ENCODE data around the gene SH3BGRL2. TPM values are rescaled to one million over a fixed set of nuclear protein-coding genes. Genes with fewer than 3 reads are reported as not detected.

The SH3BGRL2 gene
- total and polyA plus RNA-seq, 7 donors, result 16.0 to 115 (median 30.6) TPM

GRCh38 chr6:79597155-79597554 is 34.0 kb upstream of the SH3BGRL2 start:
- WGBS, 2 donors, result 96% methylated on average over 2 of the region's 2 CpGs
- Histone ChIP-seq H3K27ac (no peak overlapping the region), H3K9me3 (no peaks in the 10 kb centered on the region), H3K4me3 (no peak overlapping the region), H3K36me3 (no peaks in the 10 kb centered on the region), H3K27me3 (no peaks in the 10 kb centered on the region), H3K4me1 (peaks cover 0 to 6% (median 0%) of the 10 kb centered on the region in 4 donors)
- TF ChIP-seq CTCF (IDR thresholded peaks at IDR 0.05), result no peak
- TF ChIP-seq POLR2AphosphoS5 (IDR thresholded peaks at IDR 0.05), result no peak
- no peak for TF ChIP-seq POLR2A (IDR thresholded peaks at IDR 0.05)
- no peak for TF ChIP-seq EP300 (IDR thresholded peaks at IDR 0.05)
- no peak for DNase-seq
- intact Hi-C loops (cut with DNase I), result no loop called here

GRCh38 chr6:79598012-79598411 is 33.1 kb upstream of the SH3BGRL2 start:
- intact Hi-C loops (cut with DNase I), result no loop called here
- Histone ChIP-seq H3K36me3 (no peaks in the 10 kb centered on the region), H3K27me3 (no peaks in the 10 kb centered on the region), H3K9me3 (no peaks in the 10 kb centered on the region), H3K4me3 (no peak overlapping the region), H3K27ac (no peak overlapping the region), H3K4me1 (peaks cover 0 to 6% (median 0%) of the 10 kb centered on the region in 4 donors)
- TF ChIP-seq EP300 (IDR thresholded peaks at IDR 0.05), result no peak
- no peak for TF ChIP-seq POLR2AphosphoS5 (IDR thresholded peaks at IDR 0.05)
- DNase-seq, result no peak
- 71 to 89% methylated on average over 4 of the region's 4 CpGs for WGBS, 2 donors

GRCh38 chr6:79599725-79600259 is 31.3 kb upstream of the SH3BGRL2 start:
- Histone ChIP-seq H3K4me1 (peaks cover 0 to 6% (median 0%) of the 10 kb centered on the region in 4 donors), H3K36me3 (no peaks in the 10 kb centered on the region), H3K27ac (no peak overlapping the region), H3K27me3 (no peaks in the 10 kb centered on the region), H3K9me3 (no peaks in the 10 kb centered on the region), H3K4me3 (no peak overlapping the region)
- TF ChIP-seq POLR2A (IDR thresholded peaks at IDR 0.05) (no peak), EP300 (IDR thresholded peaks at IDR 0.05) (no peak), POLR2AphosphoS5 (IDR thresholded peaks at IDR 0.05) (no peak), CTCF (IDR thresholded peaks at IDR 0.05) (no peak)
- intact Hi-C loops (cut with DNase I), result no loop called here
- 19 to 77% methylated on average over 5 of the region's 5 CpGs for WGBS, 2 donors
- DNase-seq, result no peak

- TF ChIP-seq EP300 (IDR thresholded peaks at IDR 0.05), result no peak
- no peak for TF ChIP-seq CTCF (IDR thresholded peaks at IDR 0.05)
- no peak for TF ChIP-seq POLR2AphosphoS5 (IDR thresholded peaks at IDR 0.05)
- TF ChIP-seq POLR2A (IDR thresholded peaks at IDR 0.05), result no peak
- H3K27ac ChIP-seq, result no peak overlapping the region
- 75 to 86% methylated on average over 3 of the region's 3 CpGs for WGBS, 2 donors
These were observed 30.8 kb upstream of the SH3BGRL2 start for GRCh38 chr6:79600313-79600712.

GRCh38 chr6:79600812-79601609 is 30.1 kb upstream of the SH3BGRL2 start:
- 13 to 54% methylated on average over 3 of the region's 3 CpGs for WGBS, 2 donors
- Histone ChIP-seq H3K4me3 (no peak overlapping the region), H3K9me3 (no peaks in the 10 kb centered on the region), H3K27me3 (no peaks in the 10 kb centered on the region), H3K27ac (no peak overlapping the region), H3K4me1 (peaks cover 0 to 6% (median 0%) of the 10 kb centered on the region in 4 donors), H3K36me3 (no peaks in the 10 kb centered on the region)
- intact Hi-C loops (cut with DNase I), result no loop called here
- no peak for DNase-seq
- TF ChIP-seq POLR2A (IDR thresholded peaks at IDR 0.05), result no peak
- no peak for TF ChIP-seq CTCF (IDR thresholded peaks at IDR 0.05)
- no peak for TF ChIP-seq EP300 (IDR thresholded peaks at IDR 0.05)
- no peak for TF ChIP-seq POLR2AphosphoS5 (IDR thresholded peaks at IDR 0.05)

More at GRCh38 chr6:79600313-79600712, 30.8 kb upstream of the SH3BGRL2 start:
- Histone ChIP-seq H3K27me3 (no peaks in the 10 kb centered on the region), H3K36me3 (no peaks in the 10 kb centered on the region), H3K9me3 (no peaks in the 10 kb centered on the region), H3K4me3 (no peak overlapping the region), H3K4me1 (peaks cover 0 to 6% (median 0%) of the 10 kb centered on the region in 4 donors)
- DNase-seq, result no peak
- intact Hi-C loops (cut with DNase I), result no loop called here

Data from sigmoid colon (tissue), 7 donors.